NCI-H1092 treated with DMSO at 0.1 percent for 48 hours (cell line): ENCODE data around the gene FAM53A.

Source experiments
- DNase-seq: peaks from one replicate; lab custom pipeline; 2025; lab: John Stamatoyannopoulos, UW

The FAM53A gene

DNA sequence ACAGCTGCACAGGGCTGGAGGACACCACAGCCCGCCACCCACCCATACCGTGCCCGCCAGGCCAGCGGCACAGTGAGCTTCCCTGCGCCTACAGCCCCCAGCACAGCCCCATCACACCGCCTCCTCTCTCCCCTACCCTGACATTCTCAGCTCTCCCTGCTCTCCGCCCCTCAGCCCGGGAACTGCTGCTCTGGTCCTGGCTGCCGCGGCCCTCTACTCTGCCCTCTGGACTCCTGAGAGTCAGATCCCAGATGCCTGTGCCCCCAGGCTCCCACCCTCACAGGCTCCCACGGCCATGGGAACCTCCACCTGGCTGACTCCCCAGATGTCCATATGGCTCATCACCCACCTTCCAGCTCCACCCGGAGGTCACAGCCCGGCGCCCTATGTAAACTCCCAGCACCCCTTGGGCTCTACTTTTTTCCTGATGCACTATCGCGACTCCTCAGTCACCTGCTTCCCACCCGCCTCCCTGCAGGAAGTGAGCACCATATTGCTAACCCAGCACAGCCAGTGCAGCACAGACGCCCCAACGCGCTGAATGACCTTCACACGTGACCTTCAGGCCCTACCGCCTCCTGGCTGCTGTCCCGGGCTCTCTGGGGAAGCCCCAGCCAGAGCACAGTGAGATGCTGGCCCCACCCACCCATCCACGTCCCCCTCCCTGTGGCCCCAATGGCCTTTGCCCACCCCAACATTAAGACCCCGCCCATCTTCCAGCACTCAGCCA is 23.0 kb downstream of the FAM53A start:
- no peak for DNase-seq

DNA sequence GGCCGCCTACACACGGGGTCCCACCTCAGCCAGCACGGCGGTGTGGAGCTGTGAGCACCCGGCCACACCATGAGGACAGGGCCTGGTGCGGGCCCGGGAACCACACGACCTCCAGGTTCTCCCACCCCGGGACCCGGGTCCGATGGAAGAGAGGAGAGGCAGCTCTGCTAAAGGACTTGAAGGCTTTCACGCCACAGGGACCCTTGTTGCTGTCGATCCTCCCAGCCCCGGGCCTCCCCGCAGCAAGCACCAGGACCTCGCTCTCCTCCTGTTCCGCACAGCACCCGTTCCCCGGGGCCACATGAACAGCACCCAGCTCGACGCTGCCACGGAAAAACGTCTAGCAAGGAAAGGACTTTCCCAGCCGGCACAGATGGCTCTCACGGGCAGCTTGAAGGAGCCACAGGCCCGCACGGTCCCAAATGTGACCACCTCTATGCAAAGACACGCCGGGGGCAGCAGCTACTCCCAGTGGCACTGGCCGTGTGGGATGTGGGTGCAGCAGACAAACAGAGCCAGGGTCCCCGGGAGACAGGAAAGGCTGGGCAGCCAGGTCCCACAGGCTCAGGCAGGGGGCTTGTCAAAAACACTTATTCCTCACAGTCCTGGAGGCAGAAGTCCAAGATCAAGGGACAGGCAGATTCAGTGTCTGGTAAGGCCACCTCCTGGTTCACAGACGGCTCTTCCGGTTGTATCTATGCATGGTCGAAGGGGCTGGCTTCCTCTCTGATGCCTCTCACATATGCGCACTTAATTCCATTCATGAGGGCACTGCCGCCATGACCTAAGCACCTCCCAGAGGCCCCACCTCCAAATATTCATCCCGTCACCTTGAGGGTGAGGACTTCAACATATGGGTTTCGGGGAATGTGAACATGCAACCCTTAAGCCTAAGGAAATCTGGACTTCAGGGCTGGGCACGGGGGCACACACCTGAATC is 24.7 kb downstream of the FAM53A start:
- no peak for DNase-seq

DNA sequence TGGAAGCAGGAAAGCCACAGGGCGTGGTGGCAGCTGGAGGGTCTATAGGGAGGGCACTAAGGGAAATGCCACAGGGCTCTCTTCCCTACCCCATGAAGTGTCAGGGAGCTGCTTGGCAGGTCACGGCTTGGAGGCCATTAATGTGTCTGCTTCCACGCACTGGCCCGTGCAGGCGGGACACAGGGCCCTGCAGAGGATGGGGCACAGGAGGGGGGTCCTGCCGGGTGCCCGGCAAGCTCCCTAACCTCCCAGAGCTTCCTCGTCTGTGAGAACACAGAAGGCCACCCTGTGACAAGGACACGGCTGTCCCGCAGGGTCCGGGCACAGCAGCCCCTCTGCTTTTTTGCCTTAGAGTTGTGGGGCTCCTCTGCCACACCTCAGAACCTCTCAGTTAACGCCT is 25.5 kb downstream of the FAM53A start:
- no peak for DNase-seq

DNA sequence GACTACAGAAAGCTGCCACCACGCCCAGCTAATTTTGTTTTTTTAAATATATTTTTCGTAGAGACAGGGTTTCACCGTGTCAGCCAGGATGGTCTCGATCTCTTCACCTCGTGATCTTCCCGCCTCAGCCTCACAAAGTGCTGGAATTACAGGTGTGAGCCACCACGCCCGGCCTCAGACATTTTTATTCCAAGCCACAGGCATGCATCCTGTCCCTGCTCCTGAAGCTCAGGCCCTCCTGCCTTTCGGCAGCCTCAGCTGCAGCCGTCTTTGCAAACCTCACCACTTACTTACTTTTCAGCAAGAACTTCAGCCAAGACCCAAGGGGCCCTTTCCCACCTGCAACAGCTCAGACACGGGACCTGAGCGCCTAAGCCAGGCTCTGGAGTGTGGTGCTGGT is 26.0 kb downstream of the FAM53A start:
- no peak for DNase-seq

- no peak for DNase-seq
These were observed 27.1 kb downstream of the FAM53A start for GRCh38 chr4:1656986-1657385.

GRCh38 chr4:1656132-1656531 is 28.0 kb downstream of the FAM53A start:
- no peak for DNase-seq

DNA sequence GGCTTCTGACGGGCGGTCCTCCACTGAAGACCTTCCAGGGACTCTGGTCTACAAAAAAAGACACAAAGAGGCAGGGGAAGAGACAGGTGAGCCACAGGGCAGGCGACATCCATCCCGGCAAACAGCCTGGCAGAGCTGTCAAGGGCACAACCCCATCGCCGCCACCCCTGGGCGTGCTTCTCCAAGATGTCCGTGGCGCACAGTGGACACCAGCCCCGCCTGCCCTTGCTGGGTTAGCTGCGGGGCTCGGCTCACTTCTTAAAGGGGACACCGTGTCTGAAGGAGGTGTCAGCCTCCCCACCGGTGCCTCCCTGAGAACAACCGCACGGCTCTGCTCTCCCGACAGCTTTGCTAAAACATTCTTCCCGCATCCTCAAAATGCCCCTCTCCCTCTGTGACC is 28.4 kb downstream of the FAM53A start:
- DNase-seq = no peak

GRCh38 chr4:1655081-1655480 is 29.0 kb downstream of the FAM53A start:
- DNase-seq = no peak

GRCh38 chr4:1654216-1654955 is 29.7 kb downstream of the FAM53A start:
- DNase-seq = no peak

DNA sequence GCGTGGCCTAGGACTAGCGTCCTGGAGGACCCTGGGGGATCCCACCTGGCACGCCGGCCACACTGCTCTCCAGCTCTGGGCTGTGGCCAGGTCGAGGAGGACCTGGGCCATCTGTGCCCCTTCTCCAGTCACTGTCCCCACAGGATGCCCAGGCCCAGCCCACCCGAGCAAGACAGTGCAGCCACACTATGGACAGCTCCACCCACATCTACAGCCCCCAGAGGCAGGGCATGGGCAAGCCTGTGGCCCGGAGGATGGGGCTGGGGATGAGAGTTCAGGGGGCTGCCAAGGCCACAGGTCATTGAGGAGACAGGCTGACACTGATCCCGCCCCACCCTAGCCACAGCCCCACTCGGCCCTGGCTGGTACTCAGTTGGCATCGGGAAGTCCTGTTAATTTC is 30.3 kb downstream of the FAM53A start:
- DNase-seq = no peak

DNA sequence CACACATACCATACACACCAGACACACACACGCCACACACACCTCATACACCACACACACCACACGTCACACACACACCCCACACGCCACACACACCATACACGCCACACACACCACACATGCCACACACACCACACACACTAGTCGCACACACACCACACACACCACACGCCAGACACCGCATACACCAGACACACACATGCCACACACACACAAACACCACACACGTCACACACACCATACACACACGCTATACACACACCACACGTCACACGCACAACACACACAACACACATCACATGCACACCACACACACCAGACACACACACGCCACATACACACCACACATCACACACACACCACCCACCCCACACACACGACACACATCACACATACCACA is 32.0 kb downstream of the FAM53A start:
- no peak for DNase-seq

GRCh38 chr4:1651609-1652008 is 32.5 kb downstream of the FAM53A start:
- no peak for DNase-seq

DNA sequence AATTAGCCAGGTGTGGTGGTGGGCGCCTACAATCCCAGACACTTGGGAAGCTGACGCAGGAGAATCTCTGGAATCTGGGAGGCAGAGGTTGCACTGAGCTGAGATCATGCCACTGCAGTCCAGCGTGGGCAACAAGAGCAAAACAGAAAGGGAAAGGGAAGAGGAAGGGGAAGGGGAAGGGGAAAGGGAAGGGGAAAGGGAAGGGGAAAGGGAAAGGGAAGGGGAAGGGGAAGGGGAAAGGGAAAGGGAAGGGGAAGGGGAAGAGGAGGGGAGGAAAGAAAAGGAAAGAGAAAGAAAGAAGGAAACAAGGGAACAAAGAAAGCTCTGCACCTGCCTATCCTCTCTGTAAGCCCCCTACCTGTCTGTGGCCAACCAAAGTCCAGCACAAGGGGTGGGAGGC is 35.2 kb downstream of the FAM53A start:
- DNase-seq = no peak

DNA sequence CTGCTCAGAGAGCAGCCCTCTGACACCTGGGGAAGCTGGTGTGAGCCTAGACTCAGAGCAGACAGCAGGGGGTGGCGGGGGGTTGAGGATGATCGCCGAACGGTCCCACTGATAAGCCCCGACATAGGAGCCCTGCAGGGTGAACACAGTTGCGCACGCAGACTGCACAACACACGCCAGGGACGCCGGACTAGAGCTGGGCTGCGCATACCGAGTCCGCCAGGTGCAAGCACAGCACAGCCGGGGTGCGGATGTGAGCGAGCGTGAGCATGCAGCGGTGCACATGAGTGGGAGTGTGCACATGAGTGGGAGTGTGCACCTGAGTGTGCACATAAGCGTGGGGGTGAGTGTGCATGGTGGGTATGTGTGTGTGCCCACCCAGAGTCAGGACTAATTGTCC is 36.7 kb downstream of the FAM53A start:
- no peak for DNase-seq

GRCh38 chr4:1646690-1647089 is 37.4 kb downstream of the FAM53A start:
- DNase-seq = no peak

GRCh38 chr4:1644891-1645657 is 39.0 kb downstream of the FAM53A start:
- peak; percentile 31 for DNase-seq

- DNase-seq = no peak
These were observed 40.0 kb downstream of the FAM53A start for GRCh38 chr4:1643971-1644735.

DNA sequence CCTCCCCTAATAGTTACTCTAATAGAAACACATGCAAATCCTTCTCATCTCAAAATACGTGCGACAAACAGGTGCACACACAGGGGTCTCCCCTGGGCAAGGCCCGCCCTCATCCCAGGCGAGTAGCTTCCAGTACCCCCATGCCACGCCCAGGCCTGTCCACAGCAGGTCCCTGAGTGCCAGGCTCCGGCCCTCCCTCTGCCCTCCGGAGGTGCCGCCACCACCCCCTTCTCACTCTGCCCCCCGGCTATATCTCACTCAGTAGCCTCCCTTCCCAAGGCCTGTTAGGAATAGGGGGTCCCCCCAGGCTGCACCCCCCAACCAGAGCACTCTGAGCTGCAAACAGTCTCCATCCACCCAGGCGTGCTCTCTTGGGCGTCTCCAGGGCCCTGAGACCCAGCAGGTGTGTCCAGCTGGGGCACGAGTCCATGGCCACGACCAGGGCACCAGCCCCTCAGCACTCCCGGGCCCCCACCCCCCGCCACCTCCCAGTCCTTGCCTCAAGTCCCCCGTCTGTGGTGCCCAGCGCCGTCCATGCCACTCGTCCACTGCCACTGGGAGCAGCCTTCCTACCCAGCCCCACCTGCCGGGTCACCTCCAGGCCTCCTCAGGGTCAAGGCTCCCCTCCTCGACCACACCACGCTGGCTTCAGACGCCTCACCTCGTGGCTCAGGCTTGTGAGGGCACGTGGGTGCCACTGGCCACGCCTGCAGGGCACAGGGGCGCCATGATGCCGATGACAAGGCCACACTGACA is 41.7 kb downstream of the FAM53A start:
- DNase-seq = no peak

DNA sequence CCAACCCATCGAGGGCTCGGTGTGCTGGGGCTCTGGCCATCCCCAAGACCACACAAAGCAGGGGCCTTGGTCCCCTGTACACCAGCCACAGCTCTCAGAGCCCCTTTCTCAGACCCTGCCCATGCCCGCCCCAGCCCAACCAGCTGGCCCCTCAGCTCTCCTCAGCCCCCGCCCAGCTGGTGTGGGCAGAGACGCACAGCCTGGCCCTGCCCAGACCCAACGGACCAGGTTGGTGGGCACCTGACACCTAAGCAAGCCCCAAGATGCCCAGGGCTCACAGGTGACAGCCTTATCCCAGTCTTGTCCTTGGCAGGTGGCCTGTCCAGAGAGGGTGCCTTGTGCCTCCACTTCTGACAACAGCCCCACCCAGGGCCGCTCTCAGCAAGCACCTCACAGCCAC is 42.4 kb downstream of the FAM53A start:
- DNase-seq = no peak
